BJ (cell line): ENCODE measurements around the gene INPP5E. TPM values are rescaled to one million over a fixed set of nuclear protein-coding genes. Genes with fewer than 3 reads are reported as not detected.
A peak's percentile ranks its signal among the peaks of the same experiment; 100 is the strongest.

Experiments
- CTCF ChIA-PET: fragments of 350-600 bp; formaldehyde crosslinking; extraction: SDS; loops from one replicate; lab custom pipeline; 2021; ENCODE audit warnings: antibody characterized with exemption, inconsistent platforms; lab: Yijun Ruan, JAX
- POLR2A ChIA-PET: fragments of 300-600 bp; sonication (Branson Sonifier 250); formaldehyde crosslinking; extraction: SDS; loops from one replicate; lab custom pipeline; 2021; ENCODE audit warnings: antibody characterized with exemption; lab: Charles Lee
- DNase-seq: peaks from one replicate; pipeline ENCODE4 v3.0.0-alpha.2; 2011; ENCODE audit warnings: low read depth
- H3K27me3 ChIP-seq: 2 replicates; pipeline ENCODE4 v1.6.0; 2011; ENCODE audit warnings: low read length; ENCODE audit not compliant: control insufficient read depth, insufficient read depth
- H3K36me3 ChIP-seq: 2 replicates; pipeline ENCODE4 v1.5.1; 2011; ENCODE audit warnings: low read length; ENCODE audit not compliant: control insufficient read depth, insufficient read depth
- H3K4me3 ChIP-seq: 2 replicates; pipeline ENCODE4 v1.5.1; 2011; ENCODE audit warnings: low read depth, mild to moderate bottlenecking, control low read depth, low read length
- polyA plus RNA-seq: library from polyadenylated mRNA; depleted of rRNA; stranded (reverse); fragments of >200 nt; gene quantifications from 2 replicates; pipeline ENCODE4 v1.2.3, GENCODE V29; 2011
- TF ChIP-seq, protein P1 (sequence below): IDR thresholded peaks from 2 replicates; pipeline ENCODE4 v1.5.1; 2011; ENCODE audit warnings: low read depth, mild to moderate bottlenecking, control low read depth, inconsistent platforms, low read length, moderate library complexity; ENCODE audit not compliant: insufficient read depth

Gene INPP5E
- polyA plus RNA-seq, 1 experiment = 5.6 TPM

DNA sequence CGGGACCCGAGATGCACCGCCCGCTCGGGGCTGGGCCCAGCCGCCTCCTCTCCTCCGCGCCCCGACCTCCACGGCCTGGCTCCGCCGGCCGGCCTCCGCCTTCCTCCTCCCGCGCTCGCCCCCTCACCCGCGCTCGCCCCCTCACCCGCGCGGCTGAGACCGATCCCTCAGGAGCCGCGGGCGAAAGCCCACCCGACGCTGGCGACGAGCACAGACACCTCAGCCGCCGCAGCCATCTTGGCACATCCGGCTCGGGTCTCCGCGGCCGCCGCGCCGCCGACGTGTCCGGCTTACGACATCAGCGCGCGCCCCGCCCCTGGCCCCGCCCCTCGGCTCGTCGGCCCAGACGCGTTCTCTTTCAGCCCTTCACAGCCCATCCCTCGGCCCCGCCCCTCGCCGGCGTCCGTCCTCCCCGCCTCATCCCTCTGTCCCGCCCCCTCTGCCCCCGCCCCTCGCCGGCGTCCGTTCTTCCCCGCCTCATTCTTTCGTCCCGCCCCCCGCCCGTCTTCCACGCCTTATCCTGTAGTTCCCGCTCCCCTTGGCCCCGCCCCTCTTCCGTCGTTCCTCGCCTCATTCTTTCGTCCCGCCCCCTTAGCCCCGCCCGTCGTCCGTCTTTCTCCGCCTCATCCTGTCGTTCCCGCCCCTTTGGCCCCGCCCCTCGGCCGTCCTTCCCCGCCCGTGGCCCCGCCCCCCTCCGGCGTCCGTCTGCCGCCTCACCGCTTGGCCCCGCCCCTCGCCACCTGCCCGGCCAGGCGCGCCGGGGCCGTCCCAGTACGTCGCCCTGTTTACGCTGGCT, 43.3 kb upstream of the INPP5E start, which contains the start of gene SEC16A:
Gene SEC16A, minus strand, starts transcription at position 248 of the 796 bp plus-strand sequence. CDS start 5,425 bp downstream, outside the sequence.
- peaks cover 2% of the 10 kb centered on the region for H3K36me3 ChIP-seq
- POLR2A ChIA-PET = no interaction called here
- H3K27me3 ChIP-seq = no peaks in the 10 kb centered on the region
- peak; percentile 69 for DNase-seq
- CTCF ChIA-PET = interaction anchor here (1.2 to 9.0 kb wide), 11 partner anchors 9 to 203 kb away, joined by 3 to 385 read pairs (median 11); no protein-coding TSS in a partner anchor
- TF ChIP-seq, protein P1, sequence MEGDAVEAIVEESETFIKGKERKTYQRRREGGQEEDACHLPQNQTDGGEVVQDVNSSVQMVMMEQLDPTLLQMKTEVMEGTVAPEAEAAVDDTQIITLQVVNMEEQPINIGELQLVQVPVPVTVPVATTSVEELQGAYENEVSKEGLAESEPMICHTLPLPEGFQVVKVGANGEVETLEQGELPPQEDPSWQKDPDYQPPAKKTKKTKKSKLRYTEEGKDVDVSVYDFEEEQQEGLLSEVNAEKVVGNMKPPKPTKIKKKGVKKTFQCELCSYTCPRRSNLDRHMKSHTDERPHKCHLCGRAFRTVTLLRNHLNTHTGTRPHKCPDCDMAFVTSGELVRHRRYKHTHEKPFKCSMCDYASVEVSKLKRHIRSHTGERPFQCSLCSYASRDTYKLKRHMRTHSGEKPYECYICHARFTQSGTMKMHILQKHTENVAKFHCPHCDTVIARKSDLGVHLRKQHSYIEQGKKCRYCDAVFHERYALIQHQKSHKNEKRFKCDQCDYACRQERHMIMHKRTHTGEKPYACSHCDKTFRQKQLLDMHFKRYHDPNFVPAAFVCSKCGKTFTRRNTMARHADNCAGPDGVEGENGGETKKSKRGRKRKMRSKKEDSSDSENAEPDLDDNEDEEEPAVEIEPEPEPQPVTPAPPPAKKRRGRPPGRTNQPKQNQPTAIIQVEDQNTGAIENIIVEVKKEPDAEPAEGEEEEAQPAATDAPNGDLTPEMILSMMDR = no peak
- H3K4me3 ChIP-seq = peak within 1 kb of the TSS; percentile 70

DNA sequence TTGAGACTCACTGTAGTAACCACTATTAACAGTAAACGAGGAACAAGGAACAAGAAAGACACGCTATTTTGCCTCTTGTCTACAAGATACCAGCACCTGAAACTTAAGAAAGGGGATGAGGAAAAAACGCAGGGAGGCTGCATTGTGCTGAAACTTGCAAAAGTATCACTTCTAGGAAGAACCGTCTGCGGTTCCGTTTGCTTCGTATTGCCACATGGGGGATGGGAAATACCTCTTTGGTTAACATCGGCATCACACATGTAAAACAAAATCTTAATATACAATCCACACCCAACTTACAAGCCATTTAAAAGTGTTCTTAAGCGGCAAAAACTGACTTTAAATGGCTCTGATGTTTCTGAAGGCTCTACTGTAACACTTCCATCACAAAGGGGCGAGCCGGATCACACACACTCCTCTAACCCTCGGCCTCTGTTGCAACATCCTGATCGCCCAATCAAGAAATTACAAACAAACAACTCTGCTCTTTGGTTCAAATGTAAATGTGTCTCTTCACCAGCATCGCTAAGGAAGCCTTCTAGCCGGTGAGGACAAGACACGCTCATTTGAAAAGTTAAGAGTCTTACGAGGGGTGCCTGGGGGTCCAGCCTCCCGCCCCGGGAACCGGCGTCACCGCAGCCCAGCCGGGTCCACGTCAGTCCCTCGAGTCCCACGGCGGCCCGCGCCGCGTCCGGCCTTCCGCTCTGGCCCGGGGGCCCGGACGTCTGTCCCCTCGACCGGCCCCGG, 42.6 kb upstream of the INPP5E start:
- Histone ChIP-seq H3K4me3 (peak overlapping the region; percentile 63), H3K27me3 (no peaks in the 10 kb centered on the region), H3K36me3 (peaks cover 4% of the 10 kb centered on the region)
- CTCF ChIA-PET = no interaction called here
- TF ChIP-seq, protein P1 = no peak
- no peak for DNase-seq
- POLR2A ChIA-PET = no interaction called here

DNA sequence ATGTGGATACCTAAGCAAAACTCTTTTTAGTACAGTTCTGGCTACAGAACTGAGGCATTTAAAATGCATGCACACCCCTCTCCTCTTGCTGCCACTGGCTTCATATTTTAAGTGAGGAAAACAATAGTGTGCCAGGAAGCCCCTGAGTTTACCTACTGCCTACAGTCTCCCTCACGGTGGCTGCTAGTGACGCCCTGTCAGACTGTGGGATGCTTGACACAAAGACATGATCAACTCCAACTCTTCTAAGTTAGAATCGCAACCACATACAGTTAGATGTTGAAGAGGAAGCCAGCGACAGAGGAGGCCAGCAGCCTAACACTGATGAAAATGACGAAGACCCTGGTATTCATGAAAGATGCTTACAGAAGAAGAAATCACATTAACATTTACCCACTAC, 41.9 kb upstream of the INPP5E start:
- H3K36me3 ChIP-seq = peaks cover 11% of the 10 kb centered on the region
- DNase-seq = no peak
- ChIA-PET POLR2A (no interaction called here), CTCF (no interaction called here)
- H3K27me3 ChIP-seq = no peaks in the 10 kb centered on the region
- H3K4me3 ChIP-seq = peak overlapping the region; percentile 63
- TF ChIP-seq, protein P1 = no peak

DNA sequence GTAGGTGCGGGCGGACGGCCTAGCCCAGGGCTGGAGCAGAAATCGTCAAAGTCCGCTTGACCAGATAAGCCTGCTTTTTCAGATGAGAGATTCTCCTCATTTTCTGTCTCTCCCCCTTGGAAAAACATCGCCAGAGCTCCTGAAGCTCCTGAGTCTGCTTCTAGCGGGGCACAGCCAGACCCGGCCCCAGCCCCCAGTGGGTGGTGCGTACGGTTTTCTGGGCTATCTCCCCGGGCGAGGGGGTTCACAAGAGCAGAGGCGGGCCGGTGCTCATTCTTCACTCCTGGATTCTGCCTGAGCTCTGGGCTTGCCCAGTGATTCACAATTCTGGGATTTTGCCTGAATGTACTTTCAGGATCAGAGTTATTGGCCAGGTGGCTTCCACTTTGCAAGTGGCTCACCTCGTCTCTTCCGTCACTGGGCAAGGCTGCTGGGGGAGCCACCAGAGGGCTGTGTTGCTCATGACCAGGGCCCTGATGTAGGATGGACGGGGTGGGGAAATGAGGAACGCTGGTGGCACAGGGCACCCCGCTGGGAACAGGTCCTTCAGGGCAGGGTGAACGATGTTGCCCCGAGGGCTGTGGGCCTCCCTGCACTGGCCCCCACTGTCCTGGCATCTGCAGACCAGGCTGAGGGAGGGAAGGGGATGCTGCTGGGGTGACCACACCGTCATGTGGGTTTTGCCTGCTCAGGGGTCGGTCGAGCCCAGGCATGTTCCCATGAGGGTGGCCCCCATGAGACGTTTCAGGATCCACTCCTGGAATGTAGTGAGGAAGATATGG, 36.9 kb upstream of the INPP5E start:
- H3K36me3 ChIP-seq = peaks cover 56% of the 10 kb centered on the region
- TF ChIP-seq, protein P1 = no peak
- no peak overlapping the region for H3K4me3 ChIP-seq
- ChIA-PET CTCF (no interaction called here), POLR2A (no interaction called here)
- H3K27me3 ChIP-seq = no peaks in the 10 kb centered on the region
- no peak for DNase-seq
